Testis (tissue), 2 donors: ENCODE results near the gene CHN2.

ENCODE experiments used
- CTCF ChIP-seq, 3 experiments: fragments of 450-650 bp in 2 of 3; fragments of 200-600 bp in 1 of 3; sonication (generic) in 1 of 3; IDR thresholded peaks; one replicate each; pipeline ENCODE4 v1.5.1; 2016 to 2019; ENCODE audit warnings: antibody characterized with exemption in 3 of 3, mild to moderate bottlenecking in 2 of 3, moderate library complexity in 1 of 3
- POLR2A ChIP-seq: fragments of 450-650 bp; IDR thresholded peaks from one replicate; pipeline ENCODE4 v1.6.1; 2017; ENCODE audit warnings: antibody characterized with exemption, mild to moderate bottlenecking, moderate library complexity

GRCh38 chr7:29494350-29494749 lies 299.8 kb downstream of the CHN2 start:
- TF ChIP-seq CTCF (IDR thresholded peaks at IDR 0.05): no peak
- TF ChIP-seq POLR2A: no peak
